GM06990 (cell line): ENCODE data around the gene GRID1.

Experiments used
- DNase-seq: peaks from one replicate; pipeline ENCODE4 v3.0.0-alpha.2; 2011; ENCODE audit not compliant: insufficient read length; ENCODE audit errors: extremely low read depth
- H3K27me3 ChIP-seq: replicated peaks from 2 replicates; pipeline ENCODE4 v1.6.0; 2011; ENCODE audit warnings: low read length; ENCODE audit not compliant: control insufficient read depth, insufficient read depth
- H3K36me3 ChIP-seq: 2 replicates; pipeline ENCODE4 v1.5.1; 2011; ENCODE audit warnings: low read length; ENCODE audit not compliant: control insufficient read depth, insufficient read depth
- H3K4me3 ChIP-seq: replicated peaks from 2 replicates; pipeline ENCODE4 v1.5.1; 2011; ENCODE audit warnings: low read depth, mild to moderate bottlenecking, control low read depth, low read length
- CTCF ChIP-seq: IDR thresholded peaks from 2 replicates; pipeline ENCODE4 v1.5.1; 2011; ENCODE audit warnings: low read length, control low read depth, mild to moderate bottlenecking, inconsistent platforms; ENCODE audit not compliant: insufficient read depth, poor library complexity, severe bottlenecking

Gene GRID1

GRCh38 chr10:86411281-86411841, 44.8 kb upstream of the GRID1 start:
- H3K36me3 ChIP-seq, result no peaks in the 10 kb centered on the region
- TF ChIP-seq CTCF, result no peak
- no peak overlapping the region for H3K4me3 ChIP-seq
- no peaks in the 10 kb centered on the region for H3K27me3 ChIP-seq
- no peak for DNase-seq

- Histone ChIP-seq H3K4me3 (no peak overlapping the region), H3K36me3 (no peaks in the 10 kb centered on the region), H3K27me3 (no peaks in the 10 kb centered on the region)
- no peak for TF ChIP-seq CTCF
- DNase-seq, result no peak
Observed at GRCh38 chr10:86410542-86411124, 44.0 kb upstream of the GRID1 start.

- no peaks in the 10 kb centered on the region for H3K36me3 ChIP-seq
- no peak for TF ChIP-seq CTCF
- no peaks in the 10 kb centered on the region for H3K27me3 ChIP-seq
- H3K4me3 ChIP-seq, result no peak overlapping the region
- no peak for DNase-seq
Observed at GRCh38 chr10:86409183-86409582, 42.6 kb upstream of the GRID1 start.

GRCh38 chr10:86403183-86403797, 36.7 kb upstream of the GRID1 start:
- DNase-seq, result no peak
- Histone ChIP-seq H3K27me3 (no peaks in the 10 kb centered on the region; the same call in 1 of the 2 replicates), H3K4me3 (no peak overlapping the region), H3K36me3 (no peaks in the 10 kb centered on the region)
- TF ChIP-seq CTCF, result no peak

- no peak for DNase-seq
- Histone ChIP-seq H3K36me3 (no peaks in the 10 kb centered on the region), H3K4me3 (no peak overlapping the region), H3K27me3 (no peaks in the 10 kb centered on the region; the same call in 1 of the 2 replicates)
- no peak for TF ChIP-seq CTCF
Observed at GRCh38 chr10:86402283-86402941, 35.8 kb upstream of the GRID1 start.
